H1 (cell line): ENCODE measurements around the gene SELENOS. TPM values are rescaled to one million over a fixed set of nuclear protein-coding genes. Genes with fewer than 3 reads are reported as not detected.

ENCODE experiments used
- ASH2L ChIP-seq: fragments of 200-600, 300-600 bp; sonication (generic); IDR thresholded peaks from one replicate; pipeline ENCODE4 v1.7.1; 2017; ENCODE audit warnings: low read length
- CEBPB ChIP-seq: IDR thresholded peaks from 2 replicates; pipeline ENCODE4 v1.6.1; 2012; ENCODE audit warnings: low read depth, low read length
- GTF2F1 ChIP-seq: IDR thresholded peaks from 2 replicates; pipeline ENCODE4 v1.6.1; 2012; ENCODE audit warnings: low read depth, low read length, improper control_type of control experiment, borderline replicate concordance
- SP2 ChIP-seq: IDR thresholded peaks from 2 replicates; pipeline ENCODE4 v1.6.1; 2012; ENCODE audit warnings: mild to moderate bottlenecking, low read length, inconsistent platforms
- TAF1 ChIP-seq: IDR thresholded peaks from 2 replicates; pipeline ENCODE4 v1.6.1; 2011; ENCODE audit warnings: mild to moderate bottlenecking, low read depth, low read length
- TAF7 ChIP-seq: optimal IDR thresholded peaks from 2 replicates; pipeline ENCODE3; 2011; ENCODE audit warnings: low read depth, mild to moderate bottlenecking, inconsistent platforms, low read length, moderate library complexity, borderline replicate concordance
- TBP ChIP-seq: IDR thresholded peaks from 2 replicates; pipeline ENCODE4 v1.6.1; 2011; ENCODE audit warnings: low read depth, low read length, improper control_type of control experiment
- TCF12 ChIP-seq: IDR thresholded peaks from 2 replicates; pipeline ENCODE4 v1.6.1; 2011; ENCODE audit warnings: low read depth, mild to moderate bottlenecking, low read length
- polyA plus RNA-seq, 7 experiments: library from polyadenylated mRNA; depleted of rRNA in 3 of 7; stranded (reverse) in 5 of 7; unstranded in 2 of 7; fragments of >200 nt in 5 of 7; fragments of 200-250 nt in 2 of 7; gene quantifications; 1 replicate in 5 of 7; 2 replicates in 1 of 7; 4 replicates in 1 of 7; pipeline versions ENCODE4 v1.2.1 to v1.2.3, GENCODE V29; 2011 to 2013; ENCODE audit warnings: missing spikeins in 2 of 7, mixed read lengths in 2 of 7
- total RNA-seq: library from RNA; stranded (reverse); fragmentation: NEBNext Ultra II Directional; extraction: Animal tissue kit (Norgen Biotek cat#: 25700); gene quantifications from 2 replicates; pipeline ENCODE4 v1.2.1, GENCODE V29; 2021
- TF ChIP-seq, protein P1 (sequence below): IDR thresholded peaks from 2 replicates; pipeline ENCODE4 v1.6.1; 2012; ENCODE audit warnings: inconsistent platforms

SELENOS gene
- total and polyA plus RNA-seq, 2 of the 8 experiments (the other 6 are each of a cell fraction or from before 2014, with no cell fraction given): 45.1 to 46.0 TPM

DNA sequence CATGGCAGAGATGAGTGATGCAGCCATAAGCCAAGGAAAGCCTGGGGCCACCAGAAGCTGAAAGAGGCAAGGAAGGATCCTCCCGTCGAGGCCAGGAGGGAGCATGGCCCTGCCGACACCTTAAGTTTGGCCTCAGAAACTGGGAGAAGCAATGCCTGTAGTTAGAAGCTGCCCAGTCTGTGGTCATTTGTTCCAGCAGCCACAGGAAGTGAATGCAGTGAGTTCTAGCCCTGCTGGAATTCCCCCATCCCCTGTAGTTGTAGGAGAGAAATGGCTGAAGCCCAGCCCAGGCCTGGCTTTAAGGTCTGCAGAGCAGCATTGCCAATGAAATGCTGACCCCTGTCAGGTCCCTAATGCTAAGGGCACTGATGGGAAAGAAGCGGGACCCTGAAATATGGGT is 13.3 kb downstream of the SELENOS start (continued):
- TF ChIP-seq TAF1: no peak
- TF ChIP-seq CEBPB: no peak
- no peak for TF ChIP-seq TBP
- no peak for TF ChIP-seq SP2
- TF ChIP-seq TCF12: no peak
- TF ChIP-seq, protein P1, sequence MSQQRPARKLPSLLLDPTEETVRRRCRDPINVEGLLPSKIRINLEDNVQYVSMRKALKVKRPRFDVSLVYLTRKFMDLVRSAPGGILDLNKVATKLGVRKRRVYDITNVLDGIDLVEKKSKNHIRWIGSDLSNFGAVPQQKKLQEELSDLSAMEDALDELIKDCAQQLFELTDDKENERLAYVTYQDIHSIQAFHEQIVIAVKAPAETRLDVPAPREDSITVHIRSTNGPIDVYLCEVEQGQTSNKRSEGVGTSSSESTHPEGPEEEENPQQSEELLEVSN: no peak
- no peak for TF ChIP-seq TAF7
- no peak for TF ChIP-seq ASH2L
- TF ChIP-seq GTF2F1: no peak
- TF ChIP-seq, all 59 proteins: peak for 0
